AG04449 (cell line): ENCODE measurements around the gene PLXNB2.
"Not testable (repeated sequence)": the region's sequence is repeated elsewhere in the genome, so short reads cannot be mapped to it uniquely, and the experiment has no call there.

Source experiments
- CTCF ChIA-PET: fragments of 350-600 bp; formaldehyde crosslinking; extraction: SDS; loops from one replicate; lab custom pipeline; 2021; ENCODE audit warnings: antibody characterized with exemption; lab: Yijun Ruan, JAX
- POLR2A ChIA-PET: fragments of 400-600, 350-600 bp; formaldehyde crosslinking; extraction: SDS; loops from one replicate; lab custom pipeline; 2020; ENCODE audit warnings: antibody characterized with exemption, inconsistent platforms; lab: Yijun Ruan, JAX
- DNase-seq: peaks from one replicate; pipeline ENCODE4 v3.0.0-alpha.2; 2010; ENCODE audit warnings: low read depth, low spot score
- H3K4me3 ChIP-seq: 2 replicates; pipeline ENCODE4 v1.5.1; 2011; ENCODE audit warnings: low read depth, mild to moderate bottlenecking, control low read depth, low read length
- TF ChIP-seq, protein P1 (sequence below): IDR thresholded peaks from one replicate; pipeline ENCODE4 v1.5.1; 2011; ENCODE audit warnings: mild to moderate bottlenecking, moderate library complexity, low read length, control low read depth, inconsistent platforms; ENCODE audit not compliant: insufficient read depth; ENCODE audit errors: missing control alignments

The PLXNB2 gene

DNA sequence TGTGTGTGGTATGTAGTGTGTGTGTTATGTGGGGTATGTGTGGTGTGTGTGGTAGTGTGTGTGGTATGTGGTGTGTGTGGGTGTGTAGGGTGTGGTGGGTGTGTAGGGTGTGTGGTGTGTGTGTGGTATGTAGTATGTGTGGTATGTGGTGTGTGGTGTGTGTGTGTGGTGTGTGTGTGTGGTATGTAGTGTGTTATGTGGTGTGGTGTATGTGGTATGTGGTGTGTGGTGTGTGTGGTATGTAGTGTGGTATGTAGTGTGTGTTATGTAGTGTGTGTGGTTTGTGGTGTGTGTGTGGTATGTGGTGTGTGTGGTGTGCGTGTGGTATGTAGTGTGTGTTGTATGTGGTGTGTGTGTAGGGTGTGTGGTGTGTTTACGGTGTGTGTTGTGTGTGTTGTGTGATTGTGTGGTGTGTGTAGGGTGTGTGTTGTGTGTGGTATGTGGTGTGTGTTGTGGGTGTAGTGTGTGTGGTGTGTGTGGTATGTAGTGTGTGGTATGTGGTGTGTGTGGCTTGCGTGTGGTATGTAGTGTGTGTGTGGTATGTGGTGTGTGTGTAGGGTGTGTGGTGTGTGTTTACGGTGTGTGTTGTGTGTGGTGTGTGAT lies 31.5 kb upstream of the PLXNB2 start:
- no peak for DNase-seq
- POLR2A ChIA-PET, result no interaction called here
- H3K4me3 ChIP-seq, result no peak overlapping the region
- TF ChIP-seq, protein P1, sequence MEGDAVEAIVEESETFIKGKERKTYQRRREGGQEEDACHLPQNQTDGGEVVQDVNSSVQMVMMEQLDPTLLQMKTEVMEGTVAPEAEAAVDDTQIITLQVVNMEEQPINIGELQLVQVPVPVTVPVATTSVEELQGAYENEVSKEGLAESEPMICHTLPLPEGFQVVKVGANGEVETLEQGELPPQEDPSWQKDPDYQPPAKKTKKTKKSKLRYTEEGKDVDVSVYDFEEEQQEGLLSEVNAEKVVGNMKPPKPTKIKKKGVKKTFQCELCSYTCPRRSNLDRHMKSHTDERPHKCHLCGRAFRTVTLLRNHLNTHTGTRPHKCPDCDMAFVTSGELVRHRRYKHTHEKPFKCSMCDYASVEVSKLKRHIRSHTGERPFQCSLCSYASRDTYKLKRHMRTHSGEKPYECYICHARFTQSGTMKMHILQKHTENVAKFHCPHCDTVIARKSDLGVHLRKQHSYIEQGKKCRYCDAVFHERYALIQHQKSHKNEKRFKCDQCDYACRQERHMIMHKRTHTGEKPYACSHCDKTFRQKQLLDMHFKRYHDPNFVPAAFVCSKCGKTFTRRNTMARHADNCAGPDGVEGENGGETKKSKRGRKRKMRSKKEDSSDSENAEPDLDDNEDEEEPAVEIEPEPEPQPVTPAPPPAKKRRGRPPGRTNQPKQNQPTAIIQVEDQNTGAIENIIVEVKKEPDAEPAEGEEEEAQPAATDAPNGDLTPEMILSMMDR, result no peak
- CTCF ChIA-PET, result no interaction called here

DNA sequence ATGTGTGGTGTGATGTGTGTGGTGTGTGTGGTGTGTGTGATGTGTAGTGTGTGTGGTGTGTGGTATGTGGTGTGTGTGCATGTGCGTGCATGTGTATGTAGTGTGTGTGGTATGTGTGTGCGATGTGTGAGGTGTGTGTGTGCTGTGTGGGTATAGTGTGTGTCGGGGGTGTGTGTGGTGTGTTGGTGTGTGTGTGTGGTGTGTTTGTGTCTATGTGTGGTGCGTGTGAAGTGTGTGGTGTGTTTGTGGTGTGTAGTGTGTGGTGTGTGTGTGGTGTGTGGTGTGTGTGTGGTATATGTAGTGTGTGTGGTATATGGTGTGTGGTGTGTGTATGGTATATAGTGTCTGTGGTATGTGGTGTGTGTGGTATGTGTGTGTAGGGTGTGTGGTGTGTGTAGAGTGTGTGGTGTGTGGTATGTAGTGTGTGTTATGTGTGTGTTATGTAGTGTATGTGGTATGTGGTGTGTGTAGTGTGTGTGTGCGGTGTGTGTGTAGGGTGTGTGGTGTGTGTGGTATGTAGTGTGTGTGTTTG lies 30.7 kb upstream of the PLXNB2 start:
- no peak for DNase-seq
- POLR2A ChIA-PET, result no interaction called here
- no peak overlapping the region for H3K4me3 ChIP-seq
- CTCF ChIA-PET, result no interaction called here
- TF ChIP-seq, protein P1, result no peak

DNA sequence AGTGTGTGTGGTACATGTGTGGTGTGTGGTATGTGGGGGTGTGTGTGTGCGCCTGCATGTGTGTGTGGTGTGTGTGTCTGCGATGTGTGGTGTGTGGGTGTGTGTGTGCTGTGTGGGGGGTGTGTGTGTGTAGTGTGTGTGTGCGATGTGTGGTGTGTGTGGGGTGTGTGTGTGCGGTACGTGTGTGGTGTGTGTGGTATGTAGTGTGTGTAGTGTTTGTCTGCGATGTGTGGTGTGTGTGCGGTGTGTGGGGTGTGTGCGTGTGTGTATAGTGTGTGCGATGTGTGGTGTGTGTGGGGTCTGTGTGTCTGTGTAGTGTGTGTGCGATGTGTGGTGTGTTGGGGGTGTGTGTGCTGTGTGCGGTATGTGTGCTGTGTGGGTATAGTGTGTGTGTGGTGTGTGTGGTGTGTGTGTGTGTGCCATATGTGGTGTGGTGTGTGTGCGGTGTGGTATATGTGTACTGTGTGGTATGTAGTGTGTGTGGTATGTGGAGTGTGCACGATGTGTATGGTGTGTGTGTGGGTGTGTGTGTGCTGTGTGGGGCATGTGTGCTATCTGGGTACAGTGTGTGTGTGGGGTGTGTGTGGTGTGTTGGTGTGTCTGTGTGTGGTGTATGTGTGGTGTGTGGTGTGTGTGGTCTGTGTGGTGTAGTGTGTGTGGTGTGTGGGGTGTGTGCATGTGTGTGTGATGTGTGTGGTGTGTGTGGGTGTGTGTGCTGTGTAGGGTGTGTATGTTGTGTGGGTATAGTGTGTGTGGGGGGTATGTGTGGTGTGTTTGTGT lies 30.0 kb upstream of the PLXNB2 start:
- CTCF ChIA-PET, result no interaction called here
- DNase-seq, result no peak
- POLR2A ChIA-PET, result no interaction called here
- TF ChIP-seq, protein P1, result no peak
- no peak overlapping the region for H3K4me3 ChIP-seq

DNA sequence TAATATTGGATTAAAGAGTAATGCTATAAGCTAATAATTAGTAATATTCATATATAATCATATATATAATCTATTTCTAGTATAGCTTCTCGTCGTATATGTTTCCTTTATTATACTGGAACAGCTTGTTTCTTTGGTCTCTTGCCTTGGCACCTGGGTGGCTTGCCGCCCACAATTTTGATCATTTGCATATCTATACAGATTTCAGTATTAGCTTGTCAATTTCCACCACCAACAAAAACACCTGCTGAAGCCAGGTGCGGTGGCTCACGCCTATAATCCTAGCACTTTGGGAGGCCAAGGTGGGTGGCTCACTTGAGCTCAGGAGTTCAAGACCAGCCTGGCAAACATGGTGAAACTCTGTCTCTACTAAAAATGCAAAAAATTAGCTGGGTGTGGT lies 27.0 kb upstream of the PLXNB2 start:
- POLR2A ChIA-PET, DNase-seq, H3K4me3 ChIP-seq: not testable (repeated sequence)
- CTCF ChIA-PET, result interaction anchor here (0.7 to 1.2 kb wide), 5 partner anchors 9 to 93 kb away, joined by 3 to 6 read pairs (median 4); no protein-coding TSS in a partner anchor

DNA sequence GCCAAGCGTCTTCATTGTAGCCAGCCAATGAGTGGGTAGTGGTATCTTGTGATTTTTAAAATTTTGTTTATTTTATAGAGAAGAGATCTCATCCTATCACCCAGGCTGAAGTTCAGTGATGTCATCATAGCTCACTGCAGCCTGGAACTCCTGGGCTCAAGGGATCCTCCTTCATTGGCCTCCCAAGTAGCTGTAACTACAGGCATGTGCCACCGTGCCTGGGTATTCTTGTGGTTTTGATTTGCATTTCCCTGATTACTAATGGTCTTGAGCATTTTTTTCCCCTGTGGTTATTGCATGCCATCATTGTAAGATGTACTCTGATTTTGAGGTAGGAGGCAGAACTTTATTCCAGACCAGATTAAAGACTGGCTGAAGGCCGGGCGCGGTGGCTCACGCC lies 21.8 kb upstream of the PLXNB2 start:
- ChIA-PET POLR2A (interaction anchor here (1.1 kb wide), 1 partner anchor 22 kb away, joined by 4 read pairs; the partner anchor contains the start of gene PLXNB2), CTCF (interaction anchor here (1.5 to 7.1 kb wide), 9 partner anchors 12 to 216 kb away, joined by 3 to 81 read pairs (median 13); partner anchors contain the start of genes HDAC10, PLXNB2 and TUBGCP6)
- TF ChIP-seq, protein P1, result no peak
- H3K4me3 ChIP-seq, result no peak overlapping the region
- DNase-seq, result no peak

DNA sequence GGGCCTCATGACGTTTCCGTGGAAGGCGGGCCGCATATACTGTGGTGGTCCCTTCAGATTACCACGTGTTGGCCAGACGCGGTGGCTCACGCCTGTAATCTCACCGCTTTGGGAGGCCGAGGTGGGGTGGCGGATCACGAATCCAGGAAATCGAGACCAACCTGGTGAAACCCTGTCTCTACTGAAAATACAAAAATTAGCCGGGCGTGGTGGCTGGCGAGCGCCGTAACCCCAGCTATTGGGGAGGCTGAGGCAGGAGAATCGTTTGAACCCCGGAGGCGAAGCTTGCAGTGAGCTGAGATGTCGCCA lies 20.2 kb upstream of the PLXNB2 start:
- ChIA-PET POLR2A (interaction anchor here (0.9 kb wide), 1 partner anchor 55 kb away, joined by 3 read pairs; no protein-coding TSS in a partner anchor), CTCF (interaction anchor here (1.1 to 7.1 kb wide), 15 partner anchors 8 to 90 kb away, joined by 3 to 81 read pairs (median 8); partner anchors contain the start of genes HDAC10 and PLXNB2)
- H3K4me3 ChIP-seq, result peak overlapping the region; percentile 66
- TF ChIP-seq, protein P1, result no peak
- DNase-seq, result no peak
